Activated CD8-positive, alpha-beta memory T cell treated with anti-CD3 and anti-CD28 coated beads for 36 hours (primary cell): ENCODE measurements around the gene ESR1. TPM values are rescaled to one million over a fixed set of nuclear protein-coding genes. Genes with fewer than 3 reads are reported as not detected.
"Not testable (repeated sequence)": the region's sequence is repeated elsewhere in the genome, so short reads cannot be mapped to it uniquely, and the experiment has no call there.

Source experiments
- CTCF ChIA-PET: fragments of 350-600 bp; sonication (Branson Sonifier 250); formaldehyde crosslinking; loops from one replicate; lab custom pipeline; 2021; ENCODE audit warnings: antibody characterized with exemption; lab: Charles Lee
- POLR2A ChIA-PET: fragments of 350-600 bp; sonication (Branson Sonifier 250); formaldehyde crosslinking; loops from one replicate; lab custom pipeline; 2021; ENCODE audit warnings: antibody characterized with exemption; lab: Charles Lee
- total RNA-seq, 2 experiments: library from RNA; stranded (reverse); gene quantifications; one replicate each; pipeline ENCODE4 v1.2.3, GENCODE V29; 2021

ESR1 gene
- total RNA-seq, 2 experiments from 2014 or later: 0.02 to 0.15 TPM

DNA sequence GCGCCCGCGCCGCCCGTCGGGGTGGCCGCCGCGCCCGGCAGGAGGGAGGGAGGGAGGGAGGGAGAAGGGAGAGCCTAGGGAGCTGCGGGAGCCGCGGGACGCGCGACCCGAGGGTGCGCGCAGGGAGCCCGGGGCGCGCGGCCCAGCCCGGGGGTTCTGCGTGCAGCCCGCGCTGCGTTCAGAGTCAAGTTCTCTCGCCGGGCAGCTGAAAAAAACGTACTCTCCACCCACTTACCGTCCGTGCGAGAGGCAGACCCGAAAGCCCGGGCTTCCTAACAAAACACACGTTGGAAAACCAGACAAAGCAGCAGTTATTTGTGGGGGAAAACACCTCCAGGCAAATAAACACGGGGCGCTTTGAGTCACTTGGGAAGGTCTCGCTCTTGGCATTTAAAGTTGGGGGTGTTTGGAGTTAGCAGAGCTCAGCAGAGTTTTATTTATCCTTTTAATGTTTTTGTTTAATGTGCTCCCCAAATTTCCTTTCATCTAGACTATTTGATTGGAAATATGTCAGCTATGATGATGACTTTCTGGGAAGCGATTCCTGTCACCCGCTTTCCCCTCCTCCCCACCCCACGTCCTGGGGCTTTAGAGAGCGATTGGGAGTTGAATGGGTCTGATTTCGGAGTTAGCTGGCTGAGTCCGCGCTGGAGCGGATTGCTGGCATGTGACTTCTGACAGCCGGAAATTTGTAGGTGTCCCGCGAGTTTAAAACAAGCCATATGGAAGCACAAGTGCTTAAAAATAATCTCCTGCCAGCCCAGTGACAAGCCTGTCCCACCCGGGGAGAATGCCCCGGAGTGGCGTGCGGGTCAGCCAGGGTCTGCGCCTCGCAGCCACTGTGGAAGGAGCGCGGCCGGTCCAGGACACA, 1.1 kb downstream of the ESR1 start:
- ChIA-PET POLR2A (no interaction called here), CTCF (no interaction called here)

DNA sequence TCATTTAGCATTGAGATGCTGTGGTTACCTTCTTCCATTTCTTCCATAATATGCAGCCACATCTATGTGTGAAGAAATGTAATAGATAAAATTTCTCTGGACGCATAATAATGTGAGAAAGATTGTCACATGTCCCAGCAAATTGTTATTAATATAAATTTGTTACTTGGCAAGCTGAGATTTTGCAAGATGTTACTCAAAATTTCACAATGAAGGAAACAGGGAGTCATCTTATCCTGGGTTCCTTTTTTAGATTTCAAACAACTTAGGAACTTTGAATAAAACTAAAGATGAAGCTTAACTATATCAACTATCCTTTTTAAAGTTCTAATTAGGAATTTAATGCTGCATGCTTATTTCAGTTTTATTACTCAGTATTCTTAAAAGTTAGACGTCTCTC, 3.6 kb downstream of the ESR1 start:
- CTCF ChIA-PET: no interaction called here

DNA sequence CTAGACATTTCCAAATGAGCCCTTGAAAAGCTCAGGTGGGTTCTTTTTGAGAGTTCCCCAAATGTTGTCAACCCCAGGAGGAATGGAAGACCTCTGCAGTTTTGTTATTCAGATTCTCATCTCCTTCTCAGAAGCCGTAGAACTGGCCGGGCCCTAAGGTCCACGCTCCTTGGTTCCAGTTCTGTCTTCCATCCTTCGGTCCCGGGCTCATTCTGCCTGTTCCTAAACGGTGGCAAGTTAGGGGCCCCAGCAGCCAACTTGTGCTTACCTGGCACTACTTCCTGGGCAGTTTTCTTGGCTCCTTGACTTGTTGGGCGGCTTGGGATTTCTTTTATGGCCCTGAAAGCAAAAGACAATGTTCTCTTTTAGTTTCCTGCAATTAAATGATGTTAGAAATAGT, 6.4 kb downstream of the ESR1 start:
- CTCF ChIA-PET: no interaction called here

More for the DNA sequence above, 3.6 kb downstream of the ESR1 start:
- POLR2A ChIA-PET: no interaction called here

DNA sequence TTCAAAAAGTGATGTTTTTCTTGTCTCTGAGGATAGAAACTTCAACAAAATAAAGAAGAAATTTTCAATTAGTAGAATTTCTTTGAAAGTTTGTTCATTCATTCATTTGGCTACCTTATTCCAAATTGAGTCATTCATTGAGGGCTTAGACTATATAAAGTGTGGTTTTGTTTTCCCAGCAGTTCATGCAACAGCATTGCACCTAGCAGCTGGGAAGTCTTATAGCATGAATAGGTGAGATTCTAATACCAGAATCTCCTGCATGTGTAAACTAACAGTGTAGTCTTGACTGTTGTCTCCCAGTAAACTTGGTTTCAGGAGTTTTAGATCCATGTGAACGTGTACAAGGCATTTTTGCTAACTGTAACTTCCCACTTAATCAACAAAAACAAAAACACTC, 7.1 kb downstream of the ESR1 start:
- POLR2A ChIA-PET: no interaction called here
- CTCF ChIA-PET: no interaction called here

More for the DNA sequence above, 6.4 kb downstream of the ESR1 start:
- POLR2A ChIA-PET: no interaction called here

DNA sequence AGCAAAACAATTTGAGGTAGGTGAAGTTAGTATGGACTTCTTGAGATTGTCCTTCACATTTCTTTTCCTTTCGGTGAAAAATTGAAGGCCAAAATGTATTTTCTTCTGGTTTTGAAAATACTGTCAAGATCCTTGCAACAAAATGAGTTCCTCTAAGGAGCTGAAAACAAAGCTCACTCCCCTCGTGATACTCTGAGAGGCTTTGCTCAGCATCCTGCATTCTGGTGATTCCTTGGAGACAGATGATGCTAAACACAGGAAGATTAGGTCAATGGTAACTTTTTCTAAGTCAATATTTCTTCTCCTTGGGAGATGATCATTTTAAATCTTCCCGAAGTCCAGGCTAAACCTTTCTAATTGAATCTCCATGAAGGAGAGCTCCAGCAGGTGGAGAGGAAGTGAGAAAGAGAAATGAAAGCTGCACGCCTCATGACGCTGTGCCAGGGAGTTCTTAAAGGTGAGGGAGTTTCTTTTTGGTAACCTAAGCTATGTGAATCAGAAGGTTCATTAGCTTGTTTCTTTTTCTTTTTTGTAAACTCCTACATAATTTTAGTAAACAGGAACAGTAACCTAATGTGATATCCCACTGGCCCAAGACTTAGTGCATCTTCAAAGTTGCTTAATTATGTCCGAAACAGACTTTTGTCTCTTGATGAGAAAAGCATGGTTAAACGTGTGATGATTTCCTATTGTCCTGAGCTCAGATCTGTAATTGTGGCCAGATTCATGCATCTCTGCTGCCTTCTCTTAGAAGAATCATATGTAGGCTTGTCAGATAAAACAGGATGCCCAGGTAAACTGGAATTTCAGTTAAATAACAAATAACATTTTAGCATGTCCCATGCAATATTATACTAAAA, 15.0 kb downstream of the ESR1 start:
- CTCF ChIA-PET: no interaction called here
- POLR2A ChIA-PET: no interaction called here

DNA sequence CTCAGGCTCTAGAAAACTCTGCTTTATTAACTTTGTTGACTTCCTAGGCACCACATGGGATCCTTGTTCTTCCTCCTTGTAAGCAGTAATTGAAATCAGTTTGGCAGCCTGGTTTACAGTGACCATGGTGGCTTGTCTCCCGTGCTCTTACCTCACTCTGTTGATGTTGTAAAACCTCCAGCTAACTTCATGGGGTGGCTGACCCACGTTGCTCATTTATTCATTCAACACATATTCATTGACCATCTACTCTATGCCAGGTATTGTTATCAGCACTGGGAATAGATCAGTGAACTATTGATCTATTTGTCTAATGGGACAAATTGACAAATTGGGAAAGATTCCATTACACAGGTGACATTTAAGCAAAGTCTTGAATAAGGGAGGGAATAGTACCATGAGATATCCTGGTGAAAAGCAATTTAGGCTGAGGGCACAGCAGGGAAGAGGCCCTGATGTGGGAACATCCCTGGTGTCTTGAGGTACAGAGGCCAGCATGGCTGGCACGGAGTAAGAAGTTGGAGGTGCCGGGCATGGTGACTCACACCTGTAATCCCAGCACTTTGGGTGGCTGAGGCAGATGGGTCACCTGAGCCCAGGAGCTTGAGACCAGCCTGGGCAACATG, 19.1 kb downstream of the ESR1 start:
- CTCF ChIA-PET: no interaction called here
- POLR2A ChIA-PET: no interaction called here

DNA sequence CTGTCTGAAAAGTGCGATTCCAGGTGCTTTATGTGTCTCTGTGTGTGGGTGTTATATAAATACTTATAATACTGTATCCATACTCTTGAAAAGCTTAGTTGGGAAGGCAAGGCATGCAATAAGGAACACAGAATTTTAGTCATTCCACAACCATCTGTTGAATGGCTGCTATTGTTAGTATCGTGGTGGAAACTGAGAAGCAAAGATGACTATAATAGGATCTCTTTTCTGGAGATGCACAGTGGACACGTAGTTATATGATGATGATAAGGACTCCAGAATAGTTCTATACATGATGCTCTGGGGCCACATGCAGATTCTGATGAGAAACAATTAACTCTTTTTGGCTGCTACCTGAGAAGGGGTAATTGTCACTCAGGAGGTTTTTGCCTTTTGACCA, 25.2 kb downstream of the ESR1 start:
- POLR2A ChIA-PET: no interaction called here
- CTCF ChIA-PET: no interaction called here

DNA sequence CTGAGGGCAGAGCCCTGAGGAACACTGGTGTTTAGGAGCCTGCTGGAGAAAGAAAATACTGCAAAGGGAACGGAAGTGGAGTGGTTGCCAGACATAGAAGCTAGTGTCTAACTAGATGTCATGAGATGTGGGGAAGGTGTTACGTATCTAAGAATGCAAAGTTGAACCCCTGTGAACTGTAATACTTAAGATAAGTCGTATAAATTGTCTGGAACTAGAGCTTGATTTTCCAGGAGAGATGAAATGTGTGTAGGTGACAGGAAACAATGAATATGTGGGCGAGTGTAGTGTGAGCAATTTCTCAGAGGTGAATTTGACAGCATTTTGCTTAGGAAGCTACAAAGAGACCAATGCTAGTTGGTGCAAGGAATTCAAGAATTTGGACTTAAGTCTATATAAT, 27.9 kb downstream of the ESR1 start:
- ChIA-PET CTCF (no interaction called here), POLR2A (no interaction called here)

DNA sequence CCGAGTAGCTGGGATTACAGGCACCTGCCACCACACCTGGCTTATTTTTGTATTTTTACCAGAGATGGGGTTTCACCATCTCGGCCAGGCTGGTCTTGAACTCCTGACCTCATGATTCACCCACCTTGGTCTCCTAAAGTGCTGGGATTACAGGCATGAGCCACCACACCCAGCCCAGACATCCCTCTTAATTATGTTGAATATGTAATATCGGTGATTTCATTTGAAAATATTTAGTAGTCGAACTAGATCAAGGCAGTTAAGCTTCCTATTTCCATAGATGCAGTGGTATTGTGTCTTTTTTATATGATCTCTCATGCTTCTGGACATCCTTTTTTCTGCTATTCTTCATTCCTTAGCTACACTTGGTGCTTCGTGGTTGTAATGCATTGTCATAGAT, 29.7 kb downstream of the ESR1 start:
- ChIA-PET CTCF (interaction anchor here (0.6 to 0.7 kb wide), 2 partner anchors 329 to 611 kb away, joined by 3 read pairs; no protein-coding TSS in a partner anchor), POLR2A (no interaction called here)

DNA sequence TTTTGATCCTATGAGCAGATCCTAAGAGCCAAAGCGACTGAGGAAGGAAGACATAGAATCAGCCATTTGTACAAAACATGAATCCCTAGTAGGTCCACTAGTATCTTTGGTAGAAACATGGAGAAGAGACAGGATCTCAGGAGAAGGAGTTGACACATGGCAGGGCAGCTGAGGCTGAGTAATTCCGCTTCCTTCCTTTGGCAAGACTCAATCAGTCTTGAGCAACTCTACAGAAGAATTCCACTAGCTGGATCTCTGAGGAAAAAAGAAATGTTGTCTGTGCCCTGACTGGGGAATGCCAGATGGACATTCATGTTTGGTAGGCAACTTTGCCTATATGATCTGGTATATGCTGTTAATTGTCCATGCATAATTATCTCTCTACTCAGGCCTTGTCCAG, 35.3 kb downstream of the ESR1 start:
- ChIA-PET CTCF (interaction anchor here (0.6 kb wide), 1 partner anchor 654 kb away, joined by 4 read pairs; no protein-coding TSS in a partner anchor), POLR2A (no interaction called here)

DNA sequence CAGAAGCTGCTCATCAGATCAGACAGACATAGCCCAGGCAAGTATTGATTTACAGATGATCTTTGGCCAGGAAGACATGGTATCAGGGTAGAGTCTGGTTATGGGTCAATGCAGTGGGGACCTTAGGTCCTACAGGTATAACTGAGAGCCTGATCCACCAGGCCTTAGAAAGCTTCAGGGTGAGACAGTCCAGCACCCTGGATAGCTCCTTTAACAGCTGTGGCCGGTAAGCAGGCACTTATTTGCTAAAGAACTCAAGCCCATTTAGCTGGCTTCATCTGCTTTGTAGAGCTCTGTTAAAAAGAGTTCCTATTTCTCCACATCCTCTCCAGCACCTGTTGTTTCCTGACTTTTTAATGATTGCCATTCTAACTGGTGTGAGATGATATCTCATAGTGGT, 39.6 kb downstream of the ESR1 start:
- ChIA-PET POLR2A (no interaction called here), CTCF (no interaction called here)

DNA sequence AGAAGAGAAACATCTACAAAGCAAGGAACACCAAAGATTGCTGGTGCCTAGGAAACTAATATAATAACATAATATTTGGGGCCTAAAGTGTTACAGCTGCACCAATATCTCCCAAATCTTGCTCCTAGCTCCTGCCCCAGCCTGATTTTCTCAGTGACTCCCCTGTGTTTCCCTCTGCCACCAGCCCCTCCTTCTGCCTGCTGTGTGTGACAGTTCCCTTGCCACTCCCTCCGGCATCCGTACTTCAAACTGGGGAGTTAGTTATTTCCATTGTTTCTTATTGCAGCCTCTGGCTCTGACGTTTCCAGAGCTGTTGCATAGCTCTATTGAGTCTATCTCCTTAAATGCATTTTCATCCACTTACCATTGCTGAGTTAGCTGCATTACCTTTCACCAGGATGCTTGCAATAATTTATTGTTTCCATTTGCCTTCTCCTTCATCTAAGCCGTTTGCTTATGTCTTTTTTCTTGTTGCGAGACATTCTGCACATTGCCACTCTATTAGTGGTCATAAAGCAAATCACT, 43.1 kb downstream of the ESR1 start:
- ChIA-PET CTCF (no interaction called here), POLR2A (no interaction called here)

DNA sequence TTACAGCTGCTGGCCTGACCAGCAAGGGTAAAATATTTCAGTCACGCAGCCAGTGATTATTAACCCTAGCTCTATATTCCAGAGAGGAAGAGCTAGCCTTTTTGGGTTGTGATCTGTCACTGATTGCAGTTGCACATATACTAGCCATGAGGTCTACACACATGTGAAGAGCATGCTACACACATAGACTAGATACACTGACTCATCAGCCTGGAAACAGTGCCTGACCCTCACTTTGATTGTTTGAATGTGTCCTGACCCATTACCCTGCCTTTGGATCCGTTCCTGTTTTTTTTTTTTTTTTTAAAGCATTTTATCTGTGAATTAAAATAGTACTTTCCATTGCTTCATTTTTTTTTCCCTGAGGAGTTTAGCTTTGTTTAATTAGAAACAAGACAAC, 50.8 kb downstream of the ESR1 start:
- POLR2A ChIA-PET: no interaction called here
- CTCF ChIA-PET: no interaction called here

DNA sequence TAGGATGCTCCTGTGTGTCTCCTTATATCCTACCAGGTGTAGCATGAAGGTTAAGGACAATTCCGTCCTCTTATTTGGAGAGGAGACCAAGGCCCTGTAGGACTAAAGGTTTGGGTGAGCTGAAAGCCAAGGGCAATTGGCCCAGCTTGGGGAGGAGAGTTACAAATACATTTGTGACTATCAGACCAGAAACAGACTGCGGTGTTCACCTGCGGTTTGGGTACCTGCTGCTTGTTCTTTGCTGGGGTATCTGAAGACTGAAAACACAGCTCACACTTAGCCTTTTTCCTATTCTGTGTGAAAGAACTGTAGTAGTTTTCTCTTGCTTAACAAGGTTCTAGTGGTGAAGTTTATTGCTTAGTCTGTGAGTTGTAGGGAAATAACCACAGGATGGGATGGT, 55.0 kb downstream of the ESR1 start:
- ChIA-PET CTCF (no interaction called here), POLR2A (no interaction called here)

DNA sequence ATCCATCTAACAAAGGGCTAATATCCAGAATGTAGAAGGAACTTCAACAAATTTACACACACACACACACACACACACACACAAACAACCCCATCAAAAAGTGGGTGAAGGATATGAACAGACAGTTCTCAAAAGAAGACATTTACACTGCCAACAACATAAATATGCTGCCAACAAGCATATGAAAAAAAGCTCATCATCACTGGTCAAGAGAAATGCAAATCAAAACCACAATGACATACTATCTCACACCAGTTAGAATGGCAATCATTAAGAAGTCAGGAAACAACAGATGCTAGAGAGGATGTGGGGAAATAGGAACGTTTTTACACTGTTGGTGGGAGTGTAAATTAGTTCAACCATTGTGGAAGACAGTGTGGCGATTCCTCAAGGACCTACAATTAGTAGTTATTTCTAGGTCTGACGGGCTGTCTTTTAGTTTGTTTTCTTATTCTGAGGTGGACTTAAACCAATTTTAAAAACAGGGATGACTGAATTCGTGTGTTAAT, 59.9 kb downstream of the ESR1 start:
- POLR2A ChIA-PET, CTCF ChIA-PET: not testable (repeated sequence)

DNA sequence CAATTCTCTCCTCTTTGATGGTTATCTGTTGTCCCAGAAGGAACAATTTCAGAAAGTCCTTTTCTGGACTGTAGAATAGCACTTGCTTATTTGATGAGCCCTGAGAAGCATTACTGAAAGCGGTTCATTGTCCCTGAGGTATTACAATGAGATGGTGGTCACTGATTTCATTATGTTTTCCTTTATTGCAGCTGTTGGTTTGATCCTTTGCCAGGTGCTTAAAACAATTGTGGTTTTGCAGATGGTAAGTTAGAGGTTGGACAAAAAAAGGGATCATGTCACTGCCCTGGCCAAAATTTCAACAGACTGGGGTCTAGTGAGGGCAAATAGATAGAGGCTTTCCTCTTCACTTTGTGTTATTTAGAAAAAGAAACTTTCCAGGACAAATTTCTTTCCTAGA, 61.9 kb downstream of the ESR1 start:
- ChIA-PET POLR2A (no interaction called here), CTCF (no interaction called here)

DNA sequence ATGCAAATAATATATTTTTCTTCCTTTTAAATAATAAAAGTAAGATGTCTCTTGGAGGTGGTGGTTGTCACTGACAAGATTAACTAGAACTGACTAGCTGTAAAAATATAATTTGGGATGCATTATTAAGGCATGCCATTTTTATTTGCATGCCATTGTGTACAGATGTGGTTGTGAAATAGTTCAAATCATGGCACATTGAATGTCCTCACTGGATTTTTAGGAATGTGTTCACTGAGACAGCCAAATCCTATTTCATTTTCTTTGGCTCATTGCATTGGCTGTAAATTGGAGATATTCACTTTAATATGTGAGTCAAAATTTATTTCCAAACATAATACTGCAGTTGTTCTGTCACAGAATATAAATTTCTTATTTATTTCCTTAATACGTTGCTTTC, 62.3 kb downstream of the ESR1 start:
- CTCF ChIA-PET: no interaction called here
- POLR2A ChIA-PET: no interaction called here

DNA sequence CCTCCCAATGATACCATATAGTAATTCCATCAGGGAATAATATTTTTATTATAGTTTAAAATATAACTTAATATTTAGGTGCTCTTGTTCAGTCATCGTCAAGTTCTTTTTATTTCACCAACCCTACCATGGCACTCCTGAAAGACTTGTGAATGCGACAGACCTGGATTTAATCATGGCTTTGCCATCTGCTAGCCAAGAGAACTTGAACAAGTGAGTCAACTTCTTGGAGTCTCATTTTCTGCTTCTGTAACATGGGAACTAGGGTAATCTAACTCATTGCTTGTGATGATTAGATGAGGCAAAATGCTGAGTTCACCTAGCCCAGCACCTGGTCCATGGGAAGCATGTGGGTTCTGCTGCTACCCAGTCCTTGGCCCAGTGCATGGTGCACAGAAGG, 62.9 kb downstream of the ESR1 start:
- POLR2A ChIA-PET: no interaction called here
- CTCF ChIA-PET: no interaction called here

DNA sequence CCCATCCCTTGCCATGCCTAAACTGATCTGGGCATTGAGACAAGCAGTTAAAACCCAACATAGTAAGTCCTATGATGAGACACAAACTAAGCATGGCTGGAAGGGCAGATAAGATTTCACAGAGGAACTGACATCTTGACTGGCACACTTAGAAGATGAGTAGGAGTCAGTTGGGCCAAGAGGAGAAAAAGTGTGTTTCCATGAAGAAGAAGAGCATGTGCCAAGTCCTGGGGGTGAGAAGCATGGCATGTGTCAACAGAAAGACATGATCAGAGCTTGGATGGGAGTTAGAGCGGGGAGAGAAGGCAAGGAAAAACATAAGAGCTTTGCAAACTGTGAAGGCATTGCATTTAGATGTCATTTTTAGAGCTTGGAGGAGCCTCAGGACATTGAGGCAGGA, 68.0 kb downstream of the ESR1 start:
- ChIA-PET CTCF (no interaction called here), POLR2A (no interaction called here)

DNA sequence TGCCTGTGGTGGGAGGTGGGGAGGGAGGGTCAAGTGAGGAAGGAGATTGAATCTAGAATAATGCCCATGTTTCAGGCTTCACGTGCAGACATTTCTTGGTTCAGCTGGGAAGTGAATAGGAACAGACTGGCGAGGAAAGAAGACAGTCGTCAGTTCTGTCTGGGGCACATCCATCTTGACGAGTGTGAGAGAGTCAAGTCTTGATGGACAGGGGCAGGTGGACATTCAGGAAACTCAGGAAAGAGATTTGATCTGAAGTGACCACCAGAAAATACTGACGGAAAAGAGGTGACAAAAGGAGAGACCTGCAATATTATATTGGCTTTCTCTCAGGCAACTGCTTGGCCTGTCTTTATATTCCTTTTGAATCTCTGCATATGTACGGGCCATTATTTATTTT, 68.6 kb downstream of the ESR1 start:
- POLR2A ChIA-PET: no interaction called here

More for the DNA sequence above, 68.6 kb downstream of the ESR1 start:
- CTCF ChIA-PET: no interaction called here
